Body of pancreas (tissue), 4 donors: ENCODE results near the gene GNGT2. TPM values are rescaled to one million over a fixed set of nuclear protein-coding genes. Genes with fewer than 3 reads are reported as not detected.
A peak's percentile ranks its signal among the peaks of the same experiment; 100 is the strongest.
"Not testable (repeated sequence)": the region's sequence is repeated elsewhere in the genome, so short reads cannot be mapped to it uniquely, and the experiment has no call there.

Experiments used
- ATAC-seq: fragments of 150-250 bp; one replicate; pipeline ENCODE4 v1.9.1; 2016
- DNase-seq, 4 donors: peaks; one replicate each; pipeline ENCODE4 v3.0.0-alpha.2; 2019
- H3K27ac ChIP-seq, 4 donors: fragments of 200-600 bp; sonication (generic); 1 replicate in 3 of 4; 2 replicates in 1 of 4; pipeline versions ENCODE4 v1.5.1 to v1.6.1; 2016 to 2019; ENCODE audit warnings: mild to moderate bottlenecking in 1 of 4, mixed read lengths in 1 of 4, moderate library complexity in 1 of 4
- H3K27me3 ChIP-seq, 2 donors: fragments of 200-600 bp; sonication (generic); one replicate each; pipeline ENCODE4 v1.6.0; 2016; ENCODE audit warnings: mild to moderate bottlenecking in 1 of 2
- H3K36me3 ChIP-seq, 2 donors: fragments of 200-600 bp; sonication (generic); replicated peaks in 1 of 2; 2 replicates each; pipeline ENCODE4 v1.5.1; 2016; ENCODE audit warnings: low read depth in 2 of 2; ENCODE audit not compliant: insufficient read depth in 1 of 2
- H3K4me1 ChIP-seq: fragments of 200-600 bp; sonication (generic); one replicate; pipeline ENCODE4 v1.6.0; 2016
- H3K4me3 ChIP-seq, 2 donors: fragments of 200-600 bp; sonication (generic); 1 replicate in 1 of 2; 2 replicates in 1 of 2; pipeline ENCODE4 v1.5.1; 2016 to 2019
- H3K9me3 ChIP-seq, 3 donors: fragments of 200-600 bp; sonication (generic); 1 replicate in 2 of 3; 2 replicates in 1 of 3; pipeline ENCODE4 v1.5.1; 2016
- CTCF ChIP-seq, 7 experiments: fragments of 450-650 bp in 4 of 7; fragments of 200-600 bp in 3 of 7; sonication (generic) in 3 of 7; IDR thresholded peaks; one replicate each; pipeline ENCODE4 v1.5.1; 2016 to 2019; ENCODE audit warnings: antibody characterized with exemption in 7 of 7
- POLR2A ChIP-seq, 3 donors: fragments of 450-650 bp; IDR thresholded peaks; one replicate each; pipeline ENCODE4 v1.6.1; 2016; ENCODE audit warnings: antibody characterized with exemption in 3 of 3, mild to moderate bottlenecking in 2 of 3
- WGBS, 2 donors: methylation state at CpG; one replicate each; pipeline ENCODE4 v1.1.5; 2017; 5-methylcytosine and 5-hydroxymethylcytosine counted together
- intact Hi-C: fragments of 100-400 bp; cut with DNase I; formaldehyde crosslinking; loops from one replicate; pipeline ENCODE4 v1.15.1; 2023
- total RNA-seq, 2 donors: library from RNA; depleted of rRNA; stranded (reverse); fragments of >200 nt; gene quantifications; one replicate each; pipeline ENCODE4 v1.1.0, GENCODE V29; 2016

Gene GNGT2
- total RNA-seq, 2 donors from 2014 or later = 16.8 TPM; not detected in 1

- ATAC-seq = no peak
- intact Hi-C loops = no loop called here
- TF ChIP-seq CTCF (IDR thresholded peaks at IDR 0.05) = no peak
- TF ChIP-seq POLR2A (IDR thresholded peaks at IDR 0.05) = no peak
- DNase-seq = no peak
- Histone ChIP-seq H3K4me1 (no peaks in the 10 kb centered on the region), H3K27me3 (no peaks in the 10 kb centered on the region), H3K4me3 (no peak overlapping the region), H3K9me3 (peaks cover 0 to 13% (median 0%) of the 10 kb centered on the region in 3 donors), H3K27ac (no peak overlapping the region), H3K36me3 (no peaks in the 10 kb centered on the region)
- WGBS, 2 donors = 75 to 77% methylated on average over 4 to 7 of the region's 7 CpGs
Measured at GRCh38 chr17:49183801-49184200, 26.6 kb downstream of the GNGT2 start.

- H3K27ac ChIP-seq = no peak overlapping the region
- no peak for ATAC-seq
- H3K36me3 ChIP-seq = no peaks in the 10 kb centered on the region
- no peaks in the 10 kb centered on the region for H3K4me1 ChIP-seq
- WGBS, 2 donors = 59 to 93% methylated on average over 4 of the region's 5 CpGs
- H3K27me3 ChIP-seq = no peaks in the 10 kb centered on the region
- DNase-seq = no peak
- H3K4me3 ChIP-seq = no peak overlapping the region
- intact Hi-C loops = no loop called here
- peaks cover 0 to 13% (median 0%) of the 10 kb centered on the region in 3 donors for H3K9me3 ChIP-seq
- no peak for TF ChIP-seq CTCF (IDR thresholded peaks at IDR 0.05)
- no peak for TF ChIP-seq POLR2A (IDR thresholded peaks at IDR 0.05)
Measured at GRCh38 chr17:49183341-49183740, 27.0 kb downstream of the GNGT2 start.

GRCh38 chr17:49180998-49181635, 29.3 kb downstream of the GNGT2 start:
- H3K36me3 ChIP-seq = no peaks in the 10 kb centered on the region
- H3K4me1 ChIP-seq = no peaks in the 10 kb centered on the region
- peaks cover 0 to 18% (median 0%) of the 10 kb centered on the region in 3 donors for H3K9me3 ChIP-seq
- no peak overlapping the region for H3K4me3 ChIP-seq
- intact Hi-C loops = no loop called here
- TF ChIP-seq POLR2A (IDR thresholded peaks at IDR 0.05) = no peak
- TF ChIP-seq CTCF (IDR thresholded peaks at IDR 0.05) = no peak
- H3K27ac ChIP-seq = no peak overlapping the region
- ATAC-seq (no peak), DNase-seq (no peak)
- no peaks in the 10 kb centered on the region for H3K27me3 ChIP-seq
- WGBS, 2 donors = 78 to 82% methylated on average over 6 of the region's 6 CpGs

- WGBS, 2 donors = 8 to 14% methylated on average over 5 of the region's 5 CpGs
- Histone ChIP-seq H3K4me1 (no peaks in the 10 kb centered on the region), H3K4me3 (no peak overlapping the region), H3K27me3 (no peaks in the 10 kb centered on the region), H3K9me3 (peaks cover 0 to 19% (median 3%) of the 10 kb centered on the region in 3 donors), H3K36me3 (no peaks in the 10 kb centered on the region), H3K27ac (no peak overlapping the region)
- intact Hi-C loops = no loop called here
- no peak for TF ChIP-seq POLR2A (IDR thresholded peaks at IDR 0.05)
- TF ChIP-seq CTCF (IDR thresholded peaks at IDR 0.05) = peak; percentile 32 to 73 (median 69)
- DNase-seq (peak; percentile 58 to 75 (median 68)), ATAC-seq (peak; percentile 63)
Measured at GRCh38 chr17:49180303-49180702, 30.1 kb downstream of the GNGT2 start.

- H3K27ac ChIP-seq, H3K27me3 ChIP-seq, H3K4me3 ChIP-seq, H3K4me1 ChIP-seq, DNase-seq, H3K36me3 ChIP-seq, ATAC-seq, intact Hi-C loops: not testable (repeated sequence)
- WGBS, 2 donors = 83 to 85% methylated on average over 11 of the region's 11 CpGs
- peaks cover 0 to 19% (median 3%) of the 10 kb centered on the region in 3 donors for H3K9me3 ChIP-seq
Measured at GRCh38 chr17:49175978-49176377, 34.4 kb downstream of the GNGT2 start.

- H3K4me3 ChIP-seq, H3K36me3 ChIP-seq, H3K27ac ChIP-seq, ATAC-seq, H3K27me3 ChIP-seq, DNase-seq, intact Hi-C loops, H3K4me1 ChIP-seq: not testable (repeated sequence)
- peaks cover 0 to 10% (median 0%) of the 10 kb centered on the region in 3 donors for H3K9me3 ChIP-seq
- 62 to 67% methylated on average over 3 of the region's 3 CpGs for WGBS, 2 donors
Measured at GRCh38 chr17:49170711-49171110, 39.7 kb downstream of the GNGT2 start.
